ENCODE measurements around the gene PHKB.

- TF ChIP-seq CTCF (conservative IDR thresholded peaks at IDR 0.05 in 1 of 2, IDR thresholded peaks at IDR 0.05 in 1 of 2; ENCODE audit: low read depth in 1 of 2, low read length in 2 of 2): no peak
- TF ChIP-seq EZH2 (IDR thresholded peaks at IDR 0.05; ENCODE audit: low read length, missing control alignments): no peak
Observed at GRCh38 chr16:47499080-47499699, 38.1 kb downstream of the PHKB start.
